Measurements from ENCODE around the gene BMP6. TPM values are rescaled to one million over a fixed set of nuclear protein-coding genes. Genes with fewer than 3 reads are reported as not detected.

The BMP6 gene
- total RNA-seq, 4 donors from 2014 or later = 1.7 to 8.3 (median 3.3) TPM

- TF ChIP-seq, protein P1, sequence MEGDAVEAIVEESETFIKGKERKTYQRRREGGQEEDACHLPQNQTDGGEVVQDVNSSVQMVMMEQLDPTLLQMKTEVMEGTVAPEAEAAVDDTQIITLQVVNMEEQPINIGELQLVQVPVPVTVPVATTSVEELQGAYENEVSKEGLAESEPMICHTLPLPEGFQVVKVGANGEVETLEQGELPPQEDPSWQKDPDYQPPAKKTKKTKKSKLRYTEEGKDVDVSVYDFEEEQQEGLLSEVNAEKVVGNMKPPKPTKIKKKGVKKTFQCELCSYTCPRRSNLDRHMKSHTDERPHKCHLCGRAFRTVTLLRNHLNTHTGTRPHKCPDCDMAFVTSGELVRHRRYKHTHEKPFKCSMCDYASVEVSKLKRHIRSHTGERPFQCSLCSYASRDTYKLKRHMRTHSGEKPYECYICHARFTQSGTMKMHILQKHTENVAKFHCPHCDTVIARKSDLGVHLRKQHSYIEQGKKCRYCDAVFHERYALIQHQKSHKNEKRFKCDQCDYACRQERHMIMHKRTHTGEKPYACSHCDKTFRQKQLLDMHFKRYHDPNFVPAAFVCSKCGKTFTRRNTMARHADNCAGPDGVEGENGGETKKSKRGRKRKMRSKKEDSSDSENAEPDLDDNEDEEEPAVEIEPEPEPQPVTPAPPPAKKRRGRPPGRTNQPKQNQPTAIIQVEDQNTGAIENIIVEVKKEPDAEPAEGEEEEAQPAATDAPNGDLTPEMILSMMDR (IDR thresholded peaks at IDR 0.05 in 4 of 5, conservative IDR thresholded peaks at IDR 0.05 in 1 of 5) = no peak
- TF ChIP-seq POLR2A (IDR thresholded peaks at IDR 0.05) = no peak
- in situ Hi-C loops (cut with MboI; ENCODE audit: low sequenced_read_pairs in 4 of 4) (no loop called here), intact Hi-C loops (cut with DNase I; ENCODE audit: low total_unique reads) (no loop called here)
- H3K4me3 ChIP-seq = no peak overlapping the region
- ATAC-seq = no peak
- H3K27me3 ChIP-seq = no peaks in the 10 kb centered on the region
- peaks cover 18 to 22% of the 10 kb centered on the region in 2 donors for H3K4me1 ChIP-seq
- H3K9me3 ChIP-seq = no peaks in the 10 kb centered on the region
- peak overlapping the region in 1 of 4 donors; percentile 60 for H3K27ac ChIP-seq
- peaks cover 0 to 79% of the 10 kb centered on the region in 2 donors for H3K36me3 ChIP-seq
- no peak for DNase-seq
These were observed 173.4 kb downstream of the BMP6 start for GRCh38 chr6:7899101-7899888.

DNA sequence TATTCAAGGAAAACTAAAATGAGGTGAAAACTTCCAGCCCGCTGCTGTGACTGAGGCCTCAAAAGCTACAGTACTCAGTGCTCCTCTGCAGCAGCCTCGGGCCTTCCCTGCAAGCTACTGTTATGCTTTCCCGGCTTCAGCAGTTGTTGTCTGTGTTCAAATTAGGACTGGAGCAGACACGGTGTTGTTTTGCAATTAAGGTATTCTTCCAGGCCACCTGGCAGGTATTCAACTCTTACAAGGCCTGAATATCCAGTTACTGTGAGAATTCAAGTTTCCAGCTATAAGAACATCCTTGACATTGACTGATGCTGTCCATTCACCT lies 174.0 kb downstream of the BMP6 start:
- H3K4me1 ChIP-seq = peaks cover 24 to 28% of the 10 kb centered on the region in 2 donors
- TF ChIP-seq, protein P1 (IDR thresholded peaks at IDR 0.05 in 4 of 5, conservative IDR thresholded peaks at IDR 0.05 in 1 of 5) = no peak
- TF ChIP-seq POLR2A (IDR thresholded peaks at IDR 0.05) = no peak
- in situ Hi-C loops (cut with MboI; ENCODE audit: low sequenced_read_pairs in 4 of 4) (no loop called here), intact Hi-C loops (cut with DNase I; ENCODE audit: low total_unique reads) (loop anchor here (5.0 kb wide), 1 partner anchor 162 kb away; the partner anchor contains the start of gene BLOC1S5)
- H3K27me3 ChIP-seq = no peaks in the 10 kb centered on the region
- DNase-seq (peak; percentile 31 to 52), ATAC-seq (peak; percentile 44 to 76)
- H3K4me3 ChIP-seq = no peak overlapping the region
- H3K27ac ChIP-seq = peak overlapping the region in 2 of 4 donors; percentile 32 to 60
- no peaks in the 10 kb centered on the region for H3K9me3 ChIP-seq
- H3K36me3 ChIP-seq = peaks cover 0 to 74% of the 10 kb centered on the region in 2 donors

GRCh38 chr6:7900621-7901020 lies 174.7 kb downstream of the BMP6 start:
- DNase-seq (no peak), ATAC-seq (no peak)
- H3K4me3 ChIP-seq = no peak overlapping the region
- peak overlapping the region in 1 of 4 donors; percentile 60 for H3K27ac ChIP-seq
- no peaks in the 10 kb centered on the region for H3K9me3 ChIP-seq
- H3K4me1 ChIP-seq = peaks cover 31 to 36% of the 10 kb centered on the region in 2 donors
- TF ChIP-seq, protein P1 (IDR thresholded peaks at IDR 0.05 in 4 of 5, conservative IDR thresholded peaks at IDR 0.05 in 1 of 5) = no peak
- TF ChIP-seq POLR2A (IDR thresholded peaks at IDR 0.05) = no peak
- no peaks in the 10 kb centered on the region for H3K27me3 ChIP-seq
- peaks cover 0 to 68% of the 10 kb centered on the region in 2 donors for H3K36me3 ChIP-seq
- in situ Hi-C loops (cut with MboI; ENCODE audit: low sequenced_read_pairs in 4 of 4) = no loop called here
- intact Hi-C loops (cut with DNase I; ENCODE audit: low total_unique reads) = loop anchor here (5.0 kb wide), 1 partner anchor 162 kb away; the partner anchor contains the start of gene BLOC1S5

DNA sequence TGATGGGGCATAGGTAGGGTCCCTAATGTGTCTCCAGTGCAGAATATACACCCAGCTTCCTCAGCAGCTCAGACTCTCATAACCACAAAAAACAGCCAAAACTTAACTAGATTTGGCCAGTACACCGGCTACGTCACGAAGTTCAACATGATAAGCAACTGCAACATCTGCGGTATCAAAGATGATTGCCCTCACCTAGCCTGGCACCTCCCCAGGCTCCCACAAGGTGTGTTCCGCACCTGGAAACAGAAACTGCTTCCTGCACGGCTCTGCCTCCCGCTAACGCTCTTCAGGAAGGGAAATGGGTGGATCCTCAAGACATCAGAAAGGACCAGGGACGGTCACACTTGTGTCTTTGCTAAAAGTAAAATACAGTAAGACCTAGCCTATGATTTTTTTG lies 175.2 kb downstream of the BMP6 start:
- Histone ChIP-seq H3K4me3 (no peak overlapping the region), H3K9me3 (no peaks in the 10 kb centered on the region), H3K27me3 (no peaks in the 10 kb centered on the region), H3K27ac (no peak overlapping the region), H3K36me3 (peaks cover 0 to 64% of the 10 kb centered on the region in 2 donors), H3K4me1 (peaks cover 35 to 40% of the 10 kb centered on the region in 2 donors)
- DNase-seq (no peak), ATAC-seq (no peak)
- intact Hi-C loops (cut with DNase I; ENCODE audit: low total_unique reads) (loop anchor here (5.0 kb wide), 1 partner anchor 161 kb away; the partner anchor contains the start of gene BLOC1S5), in situ Hi-C loops (cut with MboI; ENCODE audit: low sequenced_read_pairs in 4 of 4) (no loop called here)
- TF ChIP-seq, protein P1 (IDR thresholded peaks at IDR 0.05 in 4 of 5, conservative IDR thresholded peaks at IDR 0.05 in 1 of 5) = no peak
- TF ChIP-seq POLR2A (IDR thresholded peaks at IDR 0.05) = no peak

All from gastrocnemius medialis (tissue), 4 donors.